ENCODE measurements around the gene CPLX3.

CPLX3 gene

DNA sequence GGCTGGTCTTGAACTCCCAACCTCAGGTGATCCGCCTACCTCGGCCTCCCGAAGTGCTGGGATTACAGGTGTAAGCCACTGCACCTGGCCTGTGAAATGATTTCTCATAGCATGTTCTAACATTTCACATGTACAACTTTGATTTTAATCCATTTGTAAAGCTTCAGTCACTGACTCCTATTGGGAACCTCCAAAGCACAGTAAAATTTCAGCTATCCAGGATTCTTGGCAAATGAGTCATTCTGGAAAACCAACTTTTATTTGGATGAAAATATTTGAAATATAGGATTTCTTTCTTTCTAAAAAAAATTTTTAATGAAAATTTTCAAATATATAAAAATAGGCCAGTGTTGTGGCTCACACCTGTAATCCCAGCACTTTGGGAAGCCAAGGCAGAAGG lies 16.5 kb upstream of the CPLX3 start:
- peaks cover 3% of the 10 kb centered on the region for H3K4me1 ChIP-seq (ENCODE audit: insufficient read depth, low read length)
- H3K9me3 ChIP-seq (ENCODE audit: low read length), result no peaks in the 10 kb centered on the region
- H3K9ac ChIP-seq (ENCODE audit: low read length), result no peak overlapping the region
- H3K4me3 ChIP-seq (ENCODE audit: low read depth in 1 of 2, low read length in 2 of 2), result no peak overlapping the region
- H3K27me3 ChIP-seq (ENCODE audit: control insufficient read depth in 1 of 2, insufficient read depth in 2 of 2, low read length in 2 of 2), result no peaks in the 10 kb centered on the region
- no peak overlapping the region for H3K27ac ChIP-seq (ENCODE audit: low read depth, low read length)
- H3K36me3 ChIP-seq (ENCODE audit: insufficient read depth, low read length), result no peaks in the 10 kb centered on the region

DNA sequence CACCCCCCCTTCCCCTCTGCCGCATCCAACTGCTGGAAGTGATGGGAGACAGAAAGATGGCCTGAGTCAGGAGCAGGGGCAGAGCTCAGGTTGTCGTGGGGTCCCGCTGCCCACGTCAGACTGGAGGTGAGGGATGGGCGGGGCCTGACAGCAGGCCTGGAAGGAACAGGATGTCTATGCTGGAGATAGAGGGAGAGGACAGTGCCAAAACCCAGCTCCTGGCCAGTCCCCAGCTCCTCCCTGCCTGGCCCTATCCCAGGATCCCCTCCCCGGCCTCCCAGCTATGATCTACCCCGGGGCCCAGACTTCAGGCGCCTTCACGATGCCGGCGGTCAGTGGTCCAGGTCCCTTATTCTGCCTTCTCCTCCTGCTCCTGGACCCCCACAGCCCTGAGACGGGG lies 13.9 kb upstream of the CPLX3 start, which contains the start of gene LMAN1L:
TSS of gene LMAN1L (plus strand) at position 303 of the 400 bp plus-strand sequence. CDS start at position 323, 20 bp downstream.
- no peak within 1 kb of the TSS for H3K27ac ChIP-seq (ENCODE audit: low read depth, low read length)
- no peaks in the 10 kb centered on the region for H3K36me3 ChIP-seq (ENCODE audit: insufficient read depth, low read length)
- peaks cover 14% of the 10 kb centered on the region for H3K4me1 ChIP-seq (ENCODE audit: insufficient read depth, low read length)
- no peaks in the 10 kb centered on the region for H3K27me3 ChIP-seq (ENCODE audit: control insufficient read depth in 1 of 2, insufficient read depth in 2 of 2, low read length in 2 of 2)
- H3K9me3 ChIP-seq (ENCODE audit: low read length), result no peaks in the 10 kb centered on the region
- H3K4me3 ChIP-seq (ENCODE audit: low read depth in 1 of 2, low read length in 2 of 2), result no peak within 1 kb of the TSS
- H3K9ac ChIP-seq (ENCODE audit: low read length), result no peak within 1 kb of the TSS

- H3K36me3 ChIP-seq (ENCODE audit: insufficient read depth, low read length), result no peaks in the 10 kb centered on the region
- H3K9me3 ChIP-seq (ENCODE audit: low read length), result no peaks in the 10 kb centered on the region
- H3K4me1 ChIP-seq (ENCODE audit: insufficient read depth, low read length), result peaks cover 14% of the 10 kb centered on the region
- no peak overlapping the region for H3K27ac ChIP-seq (ENCODE audit: low read depth, low read length)
- no peak overlapping the region for H3K9ac ChIP-seq (ENCODE audit: low read length)
- no peaks in the 10 kb centered on the region for H3K27me3 ChIP-seq (ENCODE audit: control insufficient read depth in 1 of 2, insufficient read depth in 2 of 2, low read length in 2 of 2)
- no peak overlapping the region for H3K4me3 ChIP-seq (ENCODE audit: low read depth in 1 of 2, low read length in 2 of 2)
These were observed 11.1 kb upstream of the CPLX3 start for GRCh38 chr15:74815121-74815934.

DNA sequence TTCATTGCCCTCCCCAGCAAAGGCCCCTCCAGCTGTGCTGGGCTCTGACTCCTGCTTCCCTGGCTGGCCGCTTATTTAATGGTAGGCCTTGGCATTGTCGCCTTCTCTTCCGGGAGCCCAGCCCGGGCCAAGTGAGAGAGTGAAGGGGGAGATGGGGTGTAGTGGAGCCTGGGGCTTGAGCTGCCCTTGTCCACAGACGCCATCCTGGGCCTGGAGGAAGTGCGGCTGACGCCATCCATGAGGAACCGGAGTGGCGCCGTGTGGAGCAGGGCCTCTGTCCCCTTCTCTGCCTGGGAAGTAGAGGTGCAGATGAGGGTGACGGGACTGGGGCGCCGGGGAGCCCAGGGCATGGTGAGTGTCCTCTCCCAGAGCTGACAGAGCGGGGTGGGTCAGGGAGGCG lies 10.5 kb upstream of the CPLX3 start:
- no peaks in the 10 kb centered on the region for H3K27me3 ChIP-seq (ENCODE audit: control insufficient read depth in 1 of 2, insufficient read depth in 2 of 2, low read length in 2 of 2)
- no peaks in the 10 kb centered on the region for H3K36me3 ChIP-seq (ENCODE audit: insufficient read depth, low read length)
- no peaks in the 10 kb centered on the region for H3K9me3 ChIP-seq (ENCODE audit: low read length)
- H3K27ac ChIP-seq (ENCODE audit: low read depth, low read length), result no peak overlapping the region
- H3K9ac ChIP-seq (ENCODE audit: low read length), result no peak overlapping the region
- no peak overlapping the region for H3K4me3 ChIP-seq (ENCODE audit: low read depth in 1 of 2, low read length in 2 of 2)
- H3K4me1 ChIP-seq (ENCODE audit: insufficient read depth, low read length), result peaks cover 14% of the 10 kb centered on the region

GRCh38 chr15:74816624-74817369 lies 9.6 kb upstream of the CPLX3 start:
- H3K9me3 ChIP-seq (ENCODE audit: low read length), result no peaks in the 10 kb centered on the region
- peak overlapping the region; percentile 51 for H3K27ac ChIP-seq (ENCODE audit: low read depth, low read length)
- H3K4me1 ChIP-seq (ENCODE audit: insufficient read depth, low read length), result peaks cover 14% of the 10 kb centered on the region
- no peaks in the 10 kb centered on the region for H3K27me3 ChIP-seq (ENCODE audit: control insufficient read depth in 1 of 2, insufficient read depth in 2 of 2, low read length in 2 of 2)
- no peak overlapping the region for H3K4me3 ChIP-seq (ENCODE audit: low read depth in 1 of 2, low read length in 2 of 2)
- H3K36me3 ChIP-seq (ENCODE audit: insufficient read depth, low read length), result no peaks in the 10 kb centered on the region
- no peak overlapping the region for H3K9ac ChIP-seq (ENCODE audit: low read length)

DNA sequence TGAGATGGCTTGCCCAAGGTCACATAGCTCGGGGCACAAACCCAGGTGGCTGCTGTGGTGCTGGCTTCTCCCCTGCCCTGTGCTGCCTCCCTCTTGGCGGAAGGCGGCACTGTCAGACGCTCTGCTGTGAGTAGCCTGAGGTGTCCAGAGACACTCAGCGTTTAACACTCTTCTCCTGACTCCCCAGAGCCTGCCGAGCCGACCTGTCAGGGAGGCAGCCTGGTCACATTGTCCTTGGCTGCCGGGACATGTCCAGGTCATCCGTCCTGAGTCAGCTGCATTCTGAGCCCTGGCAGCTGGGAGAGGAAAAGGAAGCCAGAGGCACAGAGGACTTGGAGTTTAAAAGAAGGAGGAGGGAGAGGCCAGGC lies 9.1 kb upstream of the CPLX3 start:
- Histone ChIP-seq H3K27ac (ENCODE audit: low read depth, low read length) (no peak overlapping the region), H3K9me3 (ENCODE audit: low read length) (no peaks in the 10 kb centered on the region), H3K9ac (ENCODE audit: low read length) (no peak overlapping the region), H3K4me1 (ENCODE audit: insufficient read depth, low read length) (peaks cover 14% of the 10 kb centered on the region), H3K27me3 (ENCODE audit: control insufficient read depth in 1 of 2, insufficient read depth in 2 of 2, low read length in 2 of 2) (no peaks in the 10 kb centered on the region), H3K4me3 (ENCODE audit: low read depth in 1 of 2, low read length in 2 of 2) (no peak overlapping the region), H3K36me3 (ENCODE audit: insufficient read depth, low read length) (no peaks in the 10 kb centered on the region)

GRCh38 chr15:74820056-74820455 lies 6.4 kb upstream of the CPLX3 start:
- Histone ChIP-seq H3K27ac (ENCODE audit: low read depth, low read length) (no peak overlapping the region), H3K4me3 (ENCODE audit: low read depth in 1 of 2, low read length in 2 of 2) (no peak overlapping the region), H3K36me3 (ENCODE audit: insufficient read depth, low read length) (no peaks in the 10 kb centered on the region), H3K9me3 (ENCODE audit: low read length) (no peaks in the 10 kb centered on the region), H3K27me3 (ENCODE audit: control insufficient read depth in 1 of 2, insufficient read depth in 2 of 2, low read length in 2 of 2) (no peaks in the 10 kb centered on the region), H3K9ac (ENCODE audit: low read length) (no peak overlapping the region), H3K4me1 (ENCODE audit: insufficient read depth, low read length) (peaks cover 10% of the 10 kb centered on the region)

DNA sequence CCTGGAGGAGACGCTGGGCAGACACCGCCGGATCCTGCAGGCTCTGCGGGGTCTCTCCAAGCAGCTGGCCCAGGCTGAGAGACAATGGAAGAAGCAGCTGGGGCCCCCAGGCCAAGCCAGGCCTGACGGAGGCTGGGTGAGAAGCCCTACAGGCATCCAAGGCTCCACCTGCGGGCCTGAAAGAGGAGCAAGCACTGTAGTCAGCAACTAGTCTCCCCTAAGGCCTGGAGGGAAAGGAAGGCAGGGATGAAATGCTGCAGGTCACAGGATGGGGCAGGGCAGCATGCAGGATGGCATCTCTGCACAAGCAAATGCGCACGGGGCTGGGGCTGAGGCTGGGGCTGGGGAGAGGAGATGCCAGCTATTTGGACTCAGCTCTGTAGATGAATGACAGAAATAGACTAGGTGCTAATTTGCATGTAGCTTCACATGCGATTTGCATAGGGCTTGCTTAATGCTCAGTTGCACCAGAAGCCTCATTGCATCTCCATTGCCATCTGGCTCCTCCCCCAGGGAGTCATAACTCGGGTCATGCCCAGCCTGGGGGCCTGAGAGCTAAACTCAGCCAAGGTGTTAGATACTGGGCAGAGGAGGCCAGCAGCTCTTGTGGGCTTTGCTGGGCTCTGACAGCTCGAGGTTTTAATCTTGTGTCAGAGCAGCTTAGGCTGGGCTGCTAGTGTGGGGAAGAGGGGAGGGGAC lies 5.2 kb upstream of the CPLX3 start:
- no peak overlapping the region for H3K27ac ChIP-seq (ENCODE audit: low read depth, low read length)
- no peak overlapping the region for H3K9ac ChIP-seq (ENCODE audit: low read length)
- no peak overlapping the region for H3K4me3 ChIP-seq (ENCODE audit: low read depth in 1 of 2, low read length in 2 of 2)
- H3K9me3 ChIP-seq (ENCODE audit: low read length), result no peaks in the 10 kb centered on the region
- H3K4me1 ChIP-seq (ENCODE audit: insufficient read depth, low read length), result no peaks in the 10 kb centered on the region
- H3K36me3 ChIP-seq (ENCODE audit: insufficient read depth, low read length), result no peaks in the 10 kb centered on the region
- no peaks in the 10 kb centered on the region for H3K27me3 ChIP-seq (ENCODE audit: control insufficient read depth in 1 of 2, insufficient read depth in 2 of 2, low read length in 2 of 2)

DNA sequence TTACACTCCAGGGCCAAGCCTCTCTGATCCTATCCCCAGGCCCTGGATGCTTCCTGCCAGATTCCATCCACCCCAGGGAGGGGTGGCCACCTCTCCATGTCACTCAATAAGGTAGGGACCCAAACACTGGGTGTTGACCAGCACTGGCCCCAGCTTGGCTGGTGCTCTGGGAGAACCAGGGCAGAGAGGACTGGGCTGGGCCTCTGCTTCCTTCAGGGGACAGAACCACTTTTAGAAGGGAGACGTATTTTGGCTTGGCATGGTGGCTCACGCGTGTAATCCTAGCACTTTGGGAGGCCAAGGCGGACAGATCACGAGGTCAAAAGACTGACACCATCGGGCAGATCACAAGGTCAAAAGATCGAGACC lies 4.7 kb upstream of the CPLX3 start:
- H3K27me3 ChIP-seq (ENCODE audit: control insufficient read depth in 1 of 2, insufficient read depth in 2 of 2, low read length in 2 of 2), result peaks cover 0 to 3% of the 10 kb centered on the region in 2 donors
- H3K9me3 ChIP-seq (ENCODE audit: low read length), result no peaks in the 10 kb centered on the region
- H3K4me3 ChIP-seq (ENCODE audit: low read depth in 1 of 2, low read length in 2 of 2), result no peak overlapping the region
- H3K9ac ChIP-seq (ENCODE audit: low read length), result no peak overlapping the region
- H3K27ac ChIP-seq (ENCODE audit: low read depth, low read length), result no peak overlapping the region
- H3K36me3 ChIP-seq (ENCODE audit: insufficient read depth, low read length), result no peaks in the 10 kb centered on the region
- no peaks in the 10 kb centered on the region for H3K4me1 ChIP-seq (ENCODE audit: insufficient read depth, low read length)

GRCh38 chr15:74822233-74822632 lies 4.2 kb upstream of the CPLX3 start:
- Histone ChIP-seq H3K9me3 (ENCODE audit: low read length) (no peaks in the 10 kb centered on the region), H3K36me3 (ENCODE audit: insufficient read depth, low read length) (no peaks in the 10 kb centered on the region), H3K9ac (ENCODE audit: low read length) (no peak overlapping the region), H3K27me3 (ENCODE audit: control insufficient read depth in 1 of 2, insufficient read depth in 2 of 2, low read length in 2 of 2) (peaks cover 4 to 7% of the 10 kb centered on the region in 2 donors), H3K4me1 (ENCODE audit: insufficient read depth, low read length) (no peaks in the 10 kb centered on the region), H3K4me3 (ENCODE audit: low read depth in 1 of 2, low read length in 2 of 2) (no peak overlapping the region), H3K27ac (ENCODE audit: low read depth, low read length) (no peak overlapping the region)

DNA sequence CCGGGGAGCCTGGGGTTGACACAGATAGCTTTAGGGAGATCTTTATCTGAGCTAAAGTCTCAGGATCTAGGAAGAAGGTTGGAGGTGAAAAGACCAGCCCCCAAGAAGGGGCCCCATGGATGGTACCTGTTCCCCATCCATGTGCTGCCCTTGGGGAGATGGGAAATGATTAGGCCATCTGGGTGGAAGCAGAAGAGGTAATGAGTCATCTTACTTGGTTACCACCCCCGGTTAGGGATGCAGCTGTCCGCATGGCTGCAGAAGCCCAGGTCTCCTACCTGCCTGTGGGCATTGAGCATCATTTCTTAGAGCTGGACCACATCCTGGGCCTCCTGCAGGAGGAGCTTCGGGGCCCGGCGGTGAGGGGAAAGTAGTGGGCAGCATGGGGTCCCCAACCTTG lies 3.1 kb upstream of the CPLX3 start:
- no peaks in the 10 kb centered on the region for H3K36me3 ChIP-seq (ENCODE audit: insufficient read depth, low read length)
- H3K9ac ChIP-seq (ENCODE audit: low read length), result no peak overlapping the region
- peaks cover 6 to 14% of the 10 kb centered on the region in 2 donors for H3K27me3 ChIP-seq (ENCODE audit: control insufficient read depth in 1 of 2, insufficient read depth in 2 of 2, low read length in 2 of 2)
- no peak overlapping the region for H3K4me3 ChIP-seq (ENCODE audit: low read depth in 1 of 2, low read length in 2 of 2)
- H3K9me3 ChIP-seq (ENCODE audit: low read length), result no peaks in the 10 kb centered on the region
- no peak overlapping the region for H3K27ac ChIP-seq (ENCODE audit: low read depth, low read length)
- no peaks in the 10 kb centered on the region for H3K4me1 ChIP-seq (ENCODE audit: insufficient read depth, low read length)

Data from muscle layer of colon (tissue), 2 donors.